B cell (primary cell): Measurements from ENCODE around the gene SNRPF.

Experiments used
- CTCF ChIP-seq: fragments of 200-600 bp; IDR thresholded peaks from one replicate; pipeline ENCODE4 v1.8.0; 2022; ENCODE audit warnings: antibody characterized with exemption, mild to moderate bottlenecking
- EZH2 ChIP-seq: IDR thresholded peaks from 2 replicates; pipeline ENCODE4 v1.6.1; 2012; ENCODE audit warnings: borderline replicate concordance, low read depth, mild to moderate bottlenecking, moderate library complexity, low read length; ENCODE audit not compliant: insufficient read depth, poor library complexity, severe bottlenecking

DNA sequence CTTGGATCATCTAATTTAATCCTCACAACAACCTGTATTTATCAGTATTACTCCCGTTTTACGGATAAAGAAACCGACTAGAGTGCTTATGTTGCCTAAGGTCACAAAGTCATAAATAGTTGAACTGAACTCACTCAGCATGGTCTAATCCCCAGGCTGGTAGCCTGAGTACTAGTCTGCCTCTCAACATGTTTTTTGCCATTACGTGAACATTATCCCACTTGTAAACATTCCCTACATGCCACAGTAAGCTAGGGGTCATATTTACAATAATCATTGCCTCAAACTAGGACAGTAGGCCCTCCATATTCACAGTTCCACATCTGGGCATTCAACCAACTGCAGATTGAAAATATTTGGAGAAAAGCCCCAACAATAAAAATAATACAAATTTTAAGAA lies 12.1 kb downstream of the SNRPF start:
- TF ChIP-seq CTCF, result no peak
- no peak for TF ChIP-seq EZH2
